MM.1S (cell line): ENCODE data around the gene PPP1R13B.

Source experiments
- DNase-seq: peaks from one replicate; pipeline ENCODE4 v3.0.0-alpha.2; 2015
- H2AFZ ChIP-seq: fragments of 300-600 bp; sonication (generic); 2 replicates; pipeline ENCODE4 v1.6.0; 2016; ENCODE audit warnings: antibody characterized with exemption, low read length
- H3F3A ChIP-seq: fragments of 300-600 bp; sonication (generic); 2 replicates; pipeline ENCODE4 v1.6.1; 2016; ENCODE audit warnings: mild to moderate bottlenecking, antibody characterized with exemption, low read length, moderate library complexity, mixed read lengths; ENCODE audit not compliant: insufficient read depth
- H3K27ac ChIP-seq: fragments of 300-600 bp; sonication (generic); 2 replicates; pipeline ENCODE4 v1.5.1; 2016; ENCODE audit warnings: mild to moderate bottlenecking, low read length
- H3K27me3 ChIP-seq: fragments of 300-600 bp; sonication (generic); replicated peaks from 2 replicates; pipeline ENCODE4 v1.6.0; 2016; ENCODE audit warnings: low read length; ENCODE audit not compliant: insufficient read depth
- H3K36me3 ChIP-seq: fragments of 300-600 bp; sonication (generic); replicated peaks from 2 replicates; pipeline ENCODE4 v1.6.1; 2016; ENCODE audit warnings: mild to moderate bottlenecking, low read length, mixed read lengths; ENCODE audit not compliant: insufficient read depth
- H3K4me1 ChIP-seq: fragments of 300-600 bp; sonication (generic); 2 replicates; pipeline ENCODE4 v1.6.1; 2016; ENCODE audit warnings: low read length, mixed read lengths
- H3K4me2 ChIP-seq: fragments of 300-600 bp; sonication (generic); 2 replicates; pipeline ENCODE4 v1.6.0; 2016; ENCODE audit warnings: low read depth, low read length
- H3K4me3 ChIP-seq: fragments of 300-600 bp; sonication (generic); 2 replicates; pipeline ENCODE4 v1.5.1; 2016; ENCODE audit warnings: low read length, mixed read lengths
- H3K79me2 ChIP-seq: fragments of 300-600 bp; sonication (generic); 2 replicates; pipeline ENCODE4 v1.6.1; 2016; ENCODE audit warnings: mixed run types, low read length, mixed read lengths
- H3K9ac ChIP-seq: fragments of 300-600 bp; sonication (generic); 2 replicates; pipeline ENCODE4 v1.6.1; 2016; ENCODE audit warnings: low read length, mixed read lengths
- H3K9me2 ChIP-seq: fragments of 300-600 bp; sonication (generic); replicated peaks from 2 replicates; pipeline ENCODE4 v1.6.1; 2016; ENCODE audit warnings: mild to moderate bottlenecking, low read length, mixed read lengths; ENCODE audit not compliant: insufficient read depth
- H3K9me3 ChIP-seq: fragments of 300-600 bp; sonication (generic); replicated peaks from 2 replicates; pipeline ENCODE4 v1.6.1; 2016; ENCODE audit warnings: mild to moderate bottlenecking, low read length, mixed read lengths; ENCODE audit not compliant: insufficient read depth
- H4K20me1 ChIP-seq: fragments of 300-600 bp; sonication (generic); 2 replicates; pipeline ENCODE4 v1.6.1; 2016; ENCODE audit warnings: mild to moderate bottlenecking, low read length, moderate library complexity, mixed read lengths; ENCODE audit not compliant: insufficient read depth
- EZH2 ChIP-seq: fragments of 300-600 bp; sonication (generic); optimal IDR thresholded peaks from 2 replicates; pipeline ENCODE3; 2017; ENCODE audit warnings: low read depth, mild to moderate bottlenecking, antibody characterized with exemption, low read length, mixed read lengths
- EZH2phosphoT487 ChIP-seq: fragments of 300-600 bp; sonication (generic); IDR thresholded peaks from 2 replicates; pipeline ENCODE4 v1.6.1; 2018; ENCODE audit warnings: antibody characterized with exemption, low read length
- TF ChIP-seq, protein P1 (sequence below): fragments of 300-600 bp; sonication (generic); IDR thresholded peaks from 2 replicates; pipeline ENCODE4 v1.5.1; 2016; ENCODE audit warnings: antibody characterized with exemption, low read length, mixed read lengths

The PPP1R13B gene

DNA sequence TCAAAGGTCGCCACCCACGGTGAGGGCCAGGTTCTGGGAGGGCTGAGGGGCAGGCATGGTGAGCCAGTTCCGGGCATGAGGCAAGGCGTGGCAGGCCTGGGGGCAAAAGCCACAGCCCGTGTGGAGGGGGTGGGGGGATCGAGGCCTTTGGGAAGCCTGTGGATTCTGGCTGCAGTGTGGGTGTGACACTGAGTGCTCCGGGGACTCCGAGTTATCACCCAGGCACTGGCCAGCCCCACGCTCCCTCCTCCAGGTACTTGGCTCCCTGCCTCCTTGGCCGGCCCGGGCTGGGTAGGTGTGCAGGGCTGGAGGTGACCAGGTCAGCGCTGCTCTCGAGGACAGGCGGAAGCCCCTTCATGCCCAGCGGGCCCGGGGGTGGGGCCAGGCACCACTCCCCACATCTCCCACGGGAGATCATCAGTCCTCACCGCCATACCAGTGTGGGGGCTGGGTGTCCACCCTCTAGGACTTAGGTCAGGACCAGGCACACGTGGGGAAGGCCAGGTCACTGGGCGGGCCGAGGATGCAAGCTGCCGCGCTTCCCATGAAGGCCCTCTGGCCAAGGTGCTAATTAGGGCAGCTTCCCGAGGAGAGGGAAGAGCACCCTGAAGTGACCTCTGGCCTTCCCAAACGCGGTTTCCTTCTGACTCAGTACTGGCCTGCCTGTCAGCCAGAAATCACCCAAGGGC is 46.8 kb upstream of the PPP1R13B start:
- no peak overlapping the region for H3K27ac ChIP-seq
- H3F3A ChIP-seq: no peaks in the 10 kb centered on the region
- H3K4me1 ChIP-seq: no peaks in the 10 kb centered on the region
- no peaks in the 10 kb centered on the region for H3K9me3 ChIP-seq
- H3K79me2 ChIP-seq: no peaks in the 10 kb centered on the region
- no peaks in the 10 kb centered on the region for H3K9me2 ChIP-seq
- no peaks in the 10 kb centered on the region for H3K36me3 ChIP-seq
- TF ChIP-seq EZH2phosphoT487 (no peak), EZH2 (no peak)
- TF ChIP-seq, protein P1, sequence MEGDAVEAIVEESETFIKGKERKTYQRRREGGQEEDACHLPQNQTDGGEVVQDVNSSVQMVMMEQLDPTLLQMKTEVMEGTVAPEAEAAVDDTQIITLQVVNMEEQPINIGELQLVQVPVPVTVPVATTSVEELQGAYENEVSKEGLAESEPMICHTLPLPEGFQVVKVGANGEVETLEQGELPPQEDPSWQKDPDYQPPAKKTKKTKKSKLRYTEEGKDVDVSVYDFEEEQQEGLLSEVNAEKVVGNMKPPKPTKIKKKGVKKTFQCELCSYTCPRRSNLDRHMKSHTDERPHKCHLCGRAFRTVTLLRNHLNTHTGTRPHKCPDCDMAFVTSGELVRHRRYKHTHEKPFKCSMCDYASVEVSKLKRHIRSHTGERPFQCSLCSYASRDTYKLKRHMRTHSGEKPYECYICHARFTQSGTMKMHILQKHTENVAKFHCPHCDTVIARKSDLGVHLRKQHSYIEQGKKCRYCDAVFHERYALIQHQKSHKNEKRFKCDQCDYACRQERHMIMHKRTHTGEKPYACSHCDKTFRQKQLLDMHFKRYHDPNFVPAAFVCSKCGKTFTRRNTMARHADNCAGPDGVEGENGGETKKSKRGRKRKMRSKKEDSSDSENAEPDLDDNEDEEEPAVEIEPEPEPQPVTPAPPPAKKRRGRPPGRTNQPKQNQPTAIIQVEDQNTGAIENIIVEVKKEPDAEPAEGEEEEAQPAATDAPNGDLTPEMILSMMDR: no peak
- no peaks in the 10 kb centered on the region for H3K27me3 ChIP-seq
- no peak overlapping the region for H2AFZ ChIP-seq
- DNase-seq: no peak
- no peak overlapping the region for H3K9ac ChIP-seq
- H4K20me1 ChIP-seq: no peaks in the 10 kb centered on the region
- no peak overlapping the region for H3K4me3 ChIP-seq
- no peak overlapping the region for H3K4me2 ChIP-seq

DNA sequence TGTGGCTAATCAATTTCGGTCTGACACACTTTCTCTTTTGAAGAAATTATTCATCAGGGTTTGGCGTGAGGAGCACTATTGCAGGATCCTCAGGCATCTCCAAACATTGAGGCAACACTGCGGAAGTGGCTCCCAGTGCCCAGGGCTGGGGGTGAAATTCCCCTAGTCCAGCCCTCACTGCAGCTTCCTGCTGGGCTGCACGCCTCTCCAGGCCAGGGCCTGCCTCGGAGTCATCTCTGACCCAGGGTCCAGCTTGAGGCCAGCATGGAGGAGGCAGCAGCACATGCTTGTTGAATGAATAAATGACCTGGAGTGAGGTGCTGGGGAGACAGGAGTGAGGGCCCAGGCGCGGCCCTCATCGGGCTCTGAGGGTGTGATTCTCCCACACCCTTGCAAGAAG is 44.9 kb upstream of the PPP1R13B start:
- H3K9me2 ChIP-seq: no peaks in the 10 kb centered on the region
- H3K4me2 ChIP-seq: no peak overlapping the region
- no peak overlapping the region for H3K4me3 ChIP-seq
- H3F3A ChIP-seq: no peaks in the 10 kb centered on the region
- no peak overlapping the region for H3K27ac ChIP-seq
- no peaks in the 10 kb centered on the region for H3K27me3 ChIP-seq
- no peaks in the 10 kb centered on the region for H3K36me3 ChIP-seq
- H3K4me1 ChIP-seq: no peaks in the 10 kb centered on the region
- TF ChIP-seq, protein P1: no peak
- TF ChIP-seq EZH2phosphoT487 (no peak), EZH2 (no peak)
- H3K79me2 ChIP-seq: no peaks in the 10 kb centered on the region
- H3K9me3 ChIP-seq: no peaks in the 10 kb centered on the region
- DNase-seq: no peak
- no peaks in the 10 kb centered on the region for H4K20me1 ChIP-seq
- no peak overlapping the region for H2AFZ ChIP-seq
- H3K9ac ChIP-seq: no peak overlapping the region

DNA sequence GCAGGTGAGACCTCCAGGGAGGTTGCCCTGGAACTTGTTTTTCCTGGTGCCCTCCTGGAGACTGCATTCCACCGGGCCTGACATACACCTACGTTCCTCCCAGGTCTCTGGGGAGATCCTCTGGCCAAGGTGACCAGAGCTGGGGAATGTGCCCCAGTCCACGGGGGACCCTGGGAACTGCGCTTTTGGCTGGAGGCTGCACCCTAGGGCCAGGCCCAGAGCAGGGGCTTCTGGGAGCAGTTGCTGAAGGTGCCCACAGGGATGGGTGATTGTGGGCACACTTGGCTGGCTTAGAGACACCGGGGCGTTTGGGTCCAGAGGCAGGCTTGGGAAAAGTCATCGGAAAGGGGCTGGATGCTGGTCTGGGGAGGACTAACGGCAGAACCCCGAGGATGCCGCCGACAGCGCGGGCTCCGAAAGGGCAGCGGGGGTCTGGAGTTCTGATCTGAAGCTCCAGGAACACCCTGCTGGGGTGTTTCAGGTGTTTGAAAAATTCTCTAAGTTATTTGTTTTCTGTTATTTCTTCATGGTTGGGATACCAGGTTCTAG is 44.4 kb upstream of the PPP1R13B start:
- Histone ChIP-seq H2AFZ (no peak overlapping the region), H3K27ac (no peak overlapping the region), H3K4me2 (no peak overlapping the region), H3K4me1 (no peaks in the 10 kb centered on the region), H3K9ac (no peak overlapping the region), H3K9me2 (no peaks in the 10 kb centered on the region), H3K27me3 (no peaks in the 10 kb centered on the region), H3K79me2 (no peaks in the 10 kb centered on the region), H4K20me1 (no peaks in the 10 kb centered on the region), H3K36me3 (no peaks in the 10 kb centered on the region), H3K9me3 (no peaks in the 10 kb centered on the region), H3K4me3 (no peak overlapping the region), H3F3A (no peaks in the 10 kb centered on the region)
- DNase-seq: no peak
- TF ChIP-seq EZH2phosphoT487 (no peak), EZH2 (no peak)
- TF ChIP-seq, protein P1: no peak
